ENCODE measurements around the gene SH3BP2. TPM values are rescaled to one million over a fixed set of nuclear protein-coding genes. Genes with fewer than 3 reads are reported as not detected.

The SH3BP2 gene
- total and polyA plus RNA-seq, 12 donors, result 10.4 to 47.7 (median 16.4) TPM

- Histone ChIP-seq H3K27ac (peak overlapping the region in 5 of 10 donors; percentile 24 to 87 (median 78)), H3K4me3 (no peak overlapping the region), H3K27me3 (no peaks in the 10 kb centered on the region), H3K36me3 (peaks cover 0 to 24% (median 14%) of the 10 kb centered on the region in 9 donors), H3K4me1 (peaks cover 33 to 100% (median 93%) of the 10 kb centered on the region in 9 donors), H3K9me3 (no peaks in the 10 kb centered on the region)
- intact Hi-C loops (cut with DNase I), result no loop called here
- no peak for TF ChIP-seq CTCF (IDR thresholded peaks at IDR 0.05)
- ATAC-seq (no peak), DNase-seq (no peak)
- WGBS, 2 donors, result 96% methylated on average over 5 of the region's 5 CpGs
Measured at GRCh38 chr4:2857349-2857927, 64.6 kb downstream of the SH3BP2 start.

GRCh38 chr4:2858451-2859217 lies 65.7 kb downstream of the SH3BP2 start:
- no peak for TF ChIP-seq CTCF (IDR thresholded peaks at IDR 0.05)
- peak in 7 of 8 donors; percentile 10 to 55 (median 26) for ATAC-seq
- H3K27me3 ChIP-seq, result no peaks in the 10 kb centered on the region
- intact Hi-C loops (cut with DNase I), result no loop called here
- peaks cover 42 to 100% (median 93%) of the 10 kb centered on the region in 9 donors for H3K4me1 ChIP-seq
- no peak for DNase-seq
- no peaks in the 10 kb centered on the region for H3K9me3 ChIP-seq
- H3K27ac ChIP-seq, result peak overlapping the region; percentile 27 to 87 (median 71)
- H3K36me3 ChIP-seq, result peaks cover 0 to 17% (median 9%) of the 10 kb centered on the region in 9 donors
- WGBS, 2 donors, result 52 to 60% methylated on average over 7 of the region's 7 CpGs
- no peak overlapping the region for H3K4me3 ChIP-seq

DNA sequence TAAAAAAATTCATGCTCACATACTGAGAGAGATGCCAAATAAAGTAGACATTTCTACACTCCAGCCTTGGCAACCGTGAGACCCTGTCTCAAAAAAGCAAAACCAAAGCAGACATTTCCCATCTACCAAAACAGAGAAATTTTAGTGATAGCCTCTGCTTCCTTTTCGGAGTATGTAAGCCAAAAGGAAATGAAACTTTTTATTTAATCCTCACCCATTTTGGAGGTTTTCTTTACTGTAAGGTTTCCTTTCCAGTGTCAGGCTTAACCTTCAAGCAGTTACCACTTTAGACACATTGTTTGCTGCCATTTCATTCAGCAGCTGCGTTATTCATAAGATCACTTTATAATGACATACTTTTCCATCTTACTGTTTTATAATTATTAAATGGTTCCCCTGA lies 66.6 kb downstream of the SH3BP2 start:
- DNase-seq, result no peak
- Histone ChIP-seq H3K4me3 (no peak overlapping the region), H3K27ac (peak overlapping the region; percentile 51 to 87 (median 71)), H3K36me3 (peaks cover 0 to 8% (median 0%) of the 10 kb centered on the region in 9 donors), H3K9me3 (no peaks in the 10 kb centered on the region), H3K27me3 (no peaks in the 10 kb centered on the region), H3K4me1 (peaks cover 43 to 100% (median 93%) of the 10 kb centered on the region in 9 donors)
- TF ChIP-seq CTCF (IDR thresholded peaks at IDR 0.05), result no peak
- intact Hi-C loops (cut with DNase I), result no loop called here
- WGBS, 2 donors, result 30 to 33% methylated on average over 3 of the region's 3 CpGs
- no peak for ATAC-seq

DNA sequence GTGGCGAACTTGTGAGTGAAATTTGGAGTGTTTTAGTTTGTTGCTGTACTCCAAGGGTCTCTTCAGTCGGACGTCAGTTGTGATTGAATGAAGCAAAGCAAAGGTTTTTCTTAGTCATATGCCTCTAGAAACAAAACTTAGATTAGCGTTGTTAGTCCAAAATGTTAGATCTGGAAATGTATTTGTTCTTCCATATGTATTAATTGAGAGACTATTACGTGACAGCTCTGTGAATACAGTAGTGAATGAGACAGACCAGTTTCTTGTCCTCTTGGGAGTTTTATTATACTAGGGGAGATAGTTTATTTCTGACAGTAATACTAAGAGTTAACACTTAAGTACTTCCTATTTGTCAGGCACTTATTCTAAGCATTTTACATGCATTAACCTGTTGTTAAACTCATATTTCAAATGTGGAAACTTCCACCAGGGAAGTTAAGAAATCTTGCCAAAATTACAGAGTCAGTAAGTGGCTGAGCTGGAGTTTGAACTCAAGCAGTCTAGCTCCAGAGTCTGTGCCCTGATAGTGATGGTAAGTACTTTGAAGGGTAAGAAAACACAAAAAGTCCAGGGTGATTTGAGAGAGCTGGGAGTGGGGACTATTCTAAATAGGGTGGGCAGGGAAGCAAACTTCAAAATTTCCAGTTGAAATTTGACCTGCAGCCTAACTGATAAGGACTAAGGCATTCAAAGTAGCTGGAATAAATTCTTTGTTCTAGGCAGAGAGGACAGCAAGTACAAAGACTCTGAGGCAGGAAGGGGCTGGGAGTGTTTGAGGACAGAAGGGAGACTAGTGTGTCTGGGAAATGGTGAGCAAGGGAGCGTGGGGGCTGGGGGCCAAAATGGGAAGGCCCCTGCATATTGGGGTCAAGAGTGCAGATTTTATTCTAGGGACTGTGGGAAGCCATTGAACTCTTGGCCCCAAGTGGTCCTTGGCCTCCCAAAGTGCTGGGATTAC lies 67.8 kb downstream of the SH3BP2 start:
- intact Hi-C loops (cut with DNase I), result loop anchor here in 2 of 10 donors (5.0 kb wide), 2 partner anchors 72 to 98 kb away; no protein-coding TSS in a partner anchor
- DNase-seq, result peak; percentile 61 to 71
- ATAC-seq, result peak; percentile 61 to 91 (median 84)

More for the DNA sequence above, 67.8 kb downstream of the SH3BP2 start:
- Histone ChIP-seq H3K9me3 (no peaks in the 10 kb centered on the region), H3K4me3 (no peak overlapping the region), H3K27me3 (no peaks in the 10 kb centered on the region), H3K36me3 (peaks cover 0 to 5% (median 0%) of the 10 kb centered on the region in 9 donors), H3K27ac (peak overlapping the region; percentile 51 to 87 (median 71)), H3K4me1 (peaks cover 47 to 100% (median 93%) of the 10 kb centered on the region in 9 donors)
- WGBS, 2 donors, result 54 to 59% methylated on average over 6 of the region's 6 CpGs
- no peak for TF ChIP-seq CTCF (IDR thresholded peaks at IDR 0.05)

All from heart right ventricle (tissue), 16 donors.